HG03135 (cell line): ENCODE data around the gene MYBPH.

Source experiments
- ATAC-seq: cut with Tn5 transposase; IDR thresholded peaks from one replicate; pipeline ENCODE4 v1.9.1; 2021; ENCODE audit warnings: mild to moderate bottlenecking, moderate library complexity; ENCODE audit not compliant: unreplicated experiment

MYBPH gene

GRCh38 chr1:203201516-203202205 is 26.0 kb upstream of the MYBPH start:
- ATAC-seq, result no peak

DNA sequence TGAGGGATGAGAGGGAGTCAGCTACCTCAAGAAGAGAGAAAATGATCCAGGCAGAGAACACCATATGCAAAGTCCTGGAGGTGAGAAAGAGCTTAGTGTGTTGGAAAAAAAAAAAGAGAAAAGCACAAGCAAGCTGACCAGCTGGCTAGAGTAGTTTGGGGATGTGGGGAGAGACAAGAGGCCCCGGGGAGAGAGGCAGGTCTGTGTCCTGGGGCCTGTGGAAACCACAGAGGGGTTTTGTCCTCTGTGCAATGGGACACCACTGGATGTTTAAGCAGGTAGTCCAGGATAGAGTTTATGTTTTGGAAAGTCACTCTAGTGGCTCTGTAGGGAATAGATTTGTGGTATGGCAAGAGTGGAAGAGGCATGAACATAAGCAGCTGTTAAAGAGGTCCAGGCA is 25.3 kb upstream of the MYBPH start:
- no peak for ATAC-seq

DNA sequence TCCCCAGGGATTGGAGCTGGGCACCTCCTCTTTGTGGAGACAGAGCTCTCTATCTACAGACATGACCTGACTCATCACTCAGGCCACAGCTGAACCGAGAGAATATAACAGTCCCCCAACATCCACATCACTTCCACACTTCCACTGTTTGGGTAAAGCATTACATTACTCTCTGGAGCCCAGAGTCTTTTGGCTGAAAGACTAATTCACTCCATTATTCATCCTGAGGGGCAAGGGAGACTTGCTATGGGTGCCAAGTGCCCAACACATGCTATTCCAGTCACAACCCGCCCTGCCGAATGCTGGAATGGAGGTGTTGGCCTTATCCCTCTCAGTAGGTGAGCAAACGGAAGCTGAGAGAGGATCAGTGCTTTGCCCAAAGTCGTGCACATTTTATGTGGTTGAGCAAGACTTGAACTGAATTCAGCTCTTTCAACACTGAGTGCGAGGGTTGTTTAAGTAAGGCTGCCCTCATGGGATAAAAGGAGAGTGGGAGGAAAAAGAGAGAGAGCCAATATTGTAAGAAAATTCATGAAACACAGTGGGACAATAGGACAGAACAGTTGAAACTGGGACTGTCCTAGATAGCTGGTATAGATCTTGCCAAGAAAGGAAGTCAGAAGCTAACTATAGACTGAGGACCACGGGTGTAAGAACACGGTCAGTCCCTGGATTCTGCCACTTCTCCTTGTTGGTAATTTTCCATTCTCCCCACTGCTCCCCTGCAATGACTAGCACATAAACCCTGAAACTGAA is 24.4 kb upstream of the MYBPH start:
- no peak for ATAC-seq

DNA sequence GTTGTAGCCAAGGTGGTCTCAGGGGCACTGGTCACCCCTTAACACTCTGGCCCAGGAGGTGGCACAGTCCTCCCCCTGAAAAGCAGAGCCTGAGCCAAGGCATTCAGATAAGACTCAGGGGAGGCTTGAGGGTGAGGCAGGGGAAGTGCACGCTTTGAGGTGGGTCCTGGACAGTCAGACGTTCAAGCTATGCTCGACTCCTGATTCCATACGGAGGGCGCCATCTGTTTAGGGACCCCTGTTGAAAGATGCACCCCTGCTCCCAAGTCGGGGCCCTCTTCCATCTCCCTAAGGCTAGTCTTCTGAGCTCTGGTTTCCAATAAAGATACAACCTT is 23.8 kb upstream of the MYBPH start:
- no peak for ATAC-seq

GRCh38 chr1:203199002-203199401 is 23.4 kb upstream of the MYBPH start:
- ATAC-seq, result no peak

DNA sequence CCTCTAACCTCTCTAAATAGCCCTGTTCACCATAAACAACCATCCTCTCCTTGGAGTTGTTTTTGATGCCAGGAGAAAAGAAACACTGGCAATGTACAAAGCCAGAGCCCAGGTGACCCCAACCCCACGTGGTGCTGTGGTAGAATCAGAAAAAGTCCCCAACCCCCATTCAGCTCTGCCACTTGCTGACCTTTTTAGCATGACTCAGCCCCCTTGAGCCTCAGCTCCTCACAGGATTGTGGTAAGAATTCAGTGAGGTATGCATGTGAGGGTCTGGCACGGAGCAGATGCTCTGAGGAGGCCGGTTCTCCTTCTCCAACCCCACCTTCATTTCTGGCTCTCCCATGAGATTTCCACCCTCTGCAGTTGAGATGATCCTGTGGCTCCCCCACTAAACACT is 22.0 kb upstream of the MYBPH start:
- ATAC-seq, result no peak

GRCh38 chr1:203196371-203196770 is 20.7 kb upstream of the MYBPH start:
- no peak for ATAC-seq

GRCh38 chr1:203190949-203191348 is 15.3 kb upstream of the MYBPH start:
- no peak for ATAC-seq

DNA sequence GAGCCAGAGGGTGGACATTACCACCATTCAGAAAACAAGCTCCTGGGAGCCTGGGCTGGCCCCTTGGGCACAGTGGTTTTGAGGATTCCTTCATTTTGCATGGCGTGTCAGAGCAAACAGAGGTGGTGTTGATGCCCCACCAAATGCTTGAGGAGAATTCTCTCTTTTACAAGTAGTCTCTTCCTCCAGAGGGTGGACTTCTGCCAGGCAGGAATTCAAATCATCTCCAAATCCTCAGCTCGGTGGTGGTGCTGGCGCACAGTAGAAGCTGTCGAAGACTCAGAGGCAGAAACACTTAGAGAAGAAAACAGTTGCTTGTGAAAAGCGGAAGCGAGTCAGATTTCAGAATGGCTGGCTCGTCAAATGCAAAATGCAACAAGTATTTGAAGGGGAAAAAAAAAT is 14.3 kb upstream of the MYBPH start:
- ATAC-seq, result no peak

GRCh38 chr1:203188686-203189232 is 13.1 kb upstream of the MYBPH start:
- no peak for ATAC-seq

GRCh38 chr1:203187689-203188264 is 12.2 kb upstream of the MYBPH start:
- no peak for ATAC-seq

DNA sequence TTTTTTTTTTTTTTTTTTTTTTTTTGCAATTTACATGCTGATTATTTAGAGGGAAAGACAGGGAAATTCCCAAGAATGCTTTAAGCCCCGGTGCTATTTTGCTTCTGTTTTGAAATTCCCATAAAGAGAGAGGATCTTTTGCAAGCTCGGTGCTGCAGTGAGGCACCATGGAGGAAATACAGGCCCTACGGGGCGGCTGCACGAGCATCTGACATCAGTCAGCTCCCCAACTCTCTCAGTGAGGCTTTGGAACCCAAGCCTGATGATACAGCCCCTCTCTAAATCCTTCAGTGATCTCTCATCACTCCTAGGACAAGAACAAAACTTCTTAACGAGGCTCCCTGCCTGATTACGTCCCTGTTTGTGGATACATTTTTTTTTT is 11.7 kb upstream of the MYBPH start:
- no peak for ATAC-seq

- ATAC-seq, result no peak
Observed at GRCh38 chr1:203186446-203187303, 11.0 kb upstream of the MYBPH start, which contains the start of gene CHI3L1. TSS of gene CHI3L1 (minus strand) at chr1:203186704. CDS start at chr1:203186623, 81 bp downstream.

DNA sequence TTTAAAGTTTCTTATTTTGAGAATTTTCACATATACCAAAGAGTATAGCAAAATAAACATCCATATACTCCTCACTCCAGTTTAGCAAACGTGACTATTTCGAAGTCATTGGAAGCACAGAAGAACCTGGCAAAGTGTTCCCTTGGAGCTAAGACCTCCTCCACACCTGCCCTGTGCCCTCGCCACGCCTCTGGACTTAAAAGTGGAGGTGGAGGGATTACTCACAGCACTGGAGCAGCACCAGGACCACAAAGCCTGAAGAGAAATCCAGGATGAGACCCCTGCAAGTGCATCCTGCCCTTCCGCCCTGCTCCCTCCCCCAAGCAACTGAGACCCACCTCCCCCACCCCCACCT is 10.4 kb upstream of the MYBPH start:
- no peak for ATAC-seq

GRCh38 chr1:203185585-203185984 is 10.0 kb upstream of the MYBPH start:
- no peak for ATAC-seq

DNA sequence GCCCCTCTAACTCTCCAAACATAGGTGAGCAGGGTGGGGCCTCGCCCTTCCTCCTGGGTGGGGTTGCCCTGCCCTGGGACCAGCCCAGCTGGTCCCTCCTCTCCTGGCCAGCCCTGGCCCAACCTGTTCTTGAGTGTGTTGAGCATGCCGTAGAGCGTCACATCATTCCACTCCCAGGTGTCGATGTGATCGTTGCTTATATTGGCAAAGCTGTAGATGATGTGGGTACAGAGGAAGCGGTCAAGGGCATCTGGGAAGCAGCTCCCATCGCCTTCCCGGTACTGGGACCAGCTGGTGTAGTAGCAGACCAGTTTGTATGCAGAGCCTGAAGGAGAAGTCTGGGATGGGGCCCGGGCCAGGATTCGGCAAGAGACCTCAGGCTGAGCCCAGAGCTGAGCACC is 9.4 kb upstream of the MYBPH start:
- no peak for ATAC-seq

- no peak for ATAC-seq
Observed at GRCh38 chr1:203184467-203184866, 8.8 kb upstream of the MYBPH start.

DNA sequence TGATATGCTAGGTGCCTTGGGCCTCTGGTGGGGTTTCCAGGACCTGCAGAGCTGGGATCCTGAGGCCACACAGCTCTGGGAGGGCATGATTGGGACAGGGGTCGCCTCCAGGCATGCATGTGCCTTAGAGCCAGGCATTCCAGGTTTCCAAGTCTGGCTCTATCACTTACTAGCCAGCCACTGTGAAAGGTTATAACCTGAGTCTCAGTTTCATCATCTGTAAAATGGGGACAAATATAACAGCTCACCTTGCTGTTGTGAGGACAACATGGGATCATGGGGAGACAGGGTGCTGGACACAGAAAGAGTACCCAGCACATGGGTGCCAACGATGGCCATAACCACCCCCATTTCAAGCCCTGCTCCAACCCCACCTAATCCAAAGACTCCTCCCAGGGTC is 8.2 kb upstream of the MYBPH start:
- ATAC-seq, result no peak

GRCh38 chr1:203182387-203182953 is 6.8 kb upstream of the MYBPH start:
- no peak for ATAC-seq

DNA sequence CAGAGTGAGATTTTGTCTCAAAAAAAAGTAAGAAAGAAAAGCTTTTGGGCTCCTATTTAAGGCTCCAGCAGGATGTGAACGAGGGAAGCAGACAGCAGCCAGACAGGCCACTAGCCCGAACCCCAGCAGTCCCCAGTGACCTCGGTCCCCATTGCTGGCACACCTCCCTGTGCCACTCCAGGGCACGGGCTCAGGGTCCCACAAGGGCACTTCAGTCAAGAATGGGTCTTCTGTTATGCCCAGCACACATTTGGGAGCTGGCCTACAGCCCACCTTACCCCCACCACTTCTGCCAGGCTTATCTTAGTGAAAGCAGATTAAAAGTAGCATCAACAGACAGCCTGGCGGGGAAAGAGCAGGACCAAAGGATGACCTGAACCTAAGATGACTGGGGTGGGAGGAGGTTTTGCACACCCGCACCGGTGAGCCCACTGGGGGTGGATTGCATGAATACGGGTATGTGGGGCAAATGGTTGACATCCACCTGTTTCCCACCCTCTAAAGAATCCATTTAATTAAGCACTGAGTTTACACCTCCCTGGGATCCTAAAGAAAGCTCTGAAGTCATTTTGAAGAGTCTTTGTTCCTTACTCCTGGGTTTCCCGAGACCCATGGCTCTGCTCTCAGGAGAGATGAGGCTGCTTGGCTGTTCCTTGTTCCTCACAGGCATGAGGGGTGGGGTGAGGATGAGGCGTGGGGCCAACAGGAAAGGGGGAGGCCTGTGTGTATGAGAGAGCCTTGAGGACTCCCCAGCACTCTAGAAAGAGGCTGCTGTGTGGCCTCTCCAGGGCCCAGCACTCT is 6.2 kb upstream of the MYBPH start:
- no peak for ATAC-seq
